GM12875 (cell line): Measurements from ENCODE around the gene SIN3A.
"Not testable (repeated sequence)": the region's sequence is repeated elsewhere in the genome, so short reads cannot be mapped to it uniquely, and the experiment has no call there.

Source experiments
- H3K4me3 ChIP-seq: one replicate; pipeline ENCODE4 v1.5.1; 2011; ENCODE audit warnings: low read depth, low read length, control low read depth
- TF ChIP-seq, protein P1 (sequence below): IDR thresholded peaks from 2 replicates; pipeline ENCODE4 v1.5.1; 2011; ENCODE audit warnings: low read depth, mild to moderate bottlenecking, control low read depth, inconsistent platforms, low read length, moderate library complexity, borderline replicate concordance; ENCODE audit not compliant: insufficient read depth

Gene SIN3A

DNA sequence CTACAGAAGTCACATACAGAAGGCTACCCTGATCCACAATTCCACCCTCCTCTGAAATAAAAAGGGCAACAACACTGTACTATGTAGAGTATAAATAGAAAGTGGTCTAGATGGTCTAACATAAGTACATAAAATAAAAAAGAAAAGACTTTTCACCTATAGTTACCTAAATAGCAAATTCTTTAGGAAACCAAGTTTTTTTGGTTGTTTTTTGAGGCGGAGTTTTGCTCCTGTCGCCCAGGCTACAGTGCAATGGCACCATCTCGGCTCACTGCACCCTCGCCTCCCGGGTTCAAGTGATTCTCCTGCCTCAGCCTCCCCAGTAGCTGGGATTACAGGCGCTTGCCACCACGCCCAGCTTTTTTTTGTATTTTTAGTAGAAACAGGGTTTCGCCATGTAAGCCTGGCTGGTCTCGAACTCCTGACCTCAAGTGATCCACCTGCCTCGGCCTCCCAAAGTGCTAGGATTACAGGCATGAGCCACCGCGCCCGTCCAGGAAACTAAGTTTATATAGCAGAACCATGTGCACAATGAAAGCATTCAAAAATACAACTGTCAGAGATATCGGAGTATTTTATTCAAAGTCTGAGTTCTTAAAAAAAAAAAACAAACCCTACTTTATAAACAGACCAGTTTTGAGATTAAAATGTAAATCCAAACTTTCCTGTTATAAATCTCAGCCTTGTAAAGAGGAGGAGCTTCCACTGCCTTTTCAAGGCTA is 1.7 kb downstream of the SIN3A start:
- TF ChIP-seq, protein P1, sequence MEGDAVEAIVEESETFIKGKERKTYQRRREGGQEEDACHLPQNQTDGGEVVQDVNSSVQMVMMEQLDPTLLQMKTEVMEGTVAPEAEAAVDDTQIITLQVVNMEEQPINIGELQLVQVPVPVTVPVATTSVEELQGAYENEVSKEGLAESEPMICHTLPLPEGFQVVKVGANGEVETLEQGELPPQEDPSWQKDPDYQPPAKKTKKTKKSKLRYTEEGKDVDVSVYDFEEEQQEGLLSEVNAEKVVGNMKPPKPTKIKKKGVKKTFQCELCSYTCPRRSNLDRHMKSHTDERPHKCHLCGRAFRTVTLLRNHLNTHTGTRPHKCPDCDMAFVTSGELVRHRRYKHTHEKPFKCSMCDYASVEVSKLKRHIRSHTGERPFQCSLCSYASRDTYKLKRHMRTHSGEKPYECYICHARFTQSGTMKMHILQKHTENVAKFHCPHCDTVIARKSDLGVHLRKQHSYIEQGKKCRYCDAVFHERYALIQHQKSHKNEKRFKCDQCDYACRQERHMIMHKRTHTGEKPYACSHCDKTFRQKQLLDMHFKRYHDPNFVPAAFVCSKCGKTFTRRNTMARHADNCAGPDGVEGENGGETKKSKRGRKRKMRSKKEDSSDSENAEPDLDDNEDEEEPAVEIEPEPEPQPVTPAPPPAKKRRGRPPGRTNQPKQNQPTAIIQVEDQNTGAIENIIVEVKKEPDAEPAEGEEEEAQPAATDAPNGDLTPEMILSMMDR = no peak
- H3K4me3 ChIP-seq = peak overlapping the region; percentile 85

DNA sequence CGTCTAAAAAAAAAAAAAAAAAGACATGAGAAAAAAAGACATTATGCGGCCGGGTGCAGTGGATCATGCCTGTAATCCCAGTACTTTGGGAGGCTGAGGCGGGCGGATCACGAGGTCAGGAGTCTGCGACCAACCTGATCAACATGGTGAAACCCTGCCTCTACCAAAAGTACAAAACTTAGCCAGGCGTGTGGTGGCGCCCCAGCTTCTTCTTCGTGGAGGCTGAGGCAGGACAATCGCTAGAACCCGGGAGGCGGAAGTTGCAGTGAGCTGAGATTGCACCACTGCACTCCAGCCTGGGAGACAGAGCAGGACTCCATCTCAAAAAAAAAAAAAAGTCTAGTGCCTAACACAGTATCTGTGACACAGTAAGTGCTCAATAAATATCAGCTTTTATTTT is 3.3 kb downstream of the SIN3A start:
- not testable (repeated sequence) for H3K4me3 ChIP-seq

GRCh38 chr15:75446151-75446550 is 5.3 kb downstream of the SIN3A start:
- H3K4me3 ChIP-seq = no peak overlapping the region
- TF ChIP-seq, protein P1 = no peak

GRCh38 chr15:75445324-75445723 is 6.2 kb downstream of the SIN3A start:
- H3K4me3 ChIP-seq = not testable (repeated sequence)

- not testable (repeated sequence) for H3K4me3 ChIP-seq
These were observed 7.5 kb downstream of the SIN3A start for GRCh38 chr15:75443972-75444453.

DNA sequence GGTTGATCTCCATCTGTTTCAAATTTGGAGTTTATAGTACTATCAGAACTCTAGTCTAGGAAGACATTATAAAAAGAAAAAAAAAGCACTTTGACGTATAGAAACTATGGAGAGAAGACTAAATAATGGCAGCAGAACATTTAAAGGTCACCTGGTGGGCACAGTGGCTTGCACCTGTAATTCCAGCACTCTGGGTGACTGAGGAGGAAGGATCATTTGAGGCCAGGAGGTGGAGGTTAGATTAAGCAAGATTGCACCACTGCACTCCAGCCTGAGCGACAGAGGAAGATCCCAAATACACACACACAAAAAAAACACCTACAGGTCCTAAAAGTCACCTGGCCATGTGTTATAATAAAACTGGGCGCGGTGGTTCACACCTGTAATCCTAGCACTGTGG is 13.8 kb downstream of the SIN3A start:
- TF ChIP-seq, protein P1 = no peak
- no peak overlapping the region for H3K4me3 ChIP-seq

DNA sequence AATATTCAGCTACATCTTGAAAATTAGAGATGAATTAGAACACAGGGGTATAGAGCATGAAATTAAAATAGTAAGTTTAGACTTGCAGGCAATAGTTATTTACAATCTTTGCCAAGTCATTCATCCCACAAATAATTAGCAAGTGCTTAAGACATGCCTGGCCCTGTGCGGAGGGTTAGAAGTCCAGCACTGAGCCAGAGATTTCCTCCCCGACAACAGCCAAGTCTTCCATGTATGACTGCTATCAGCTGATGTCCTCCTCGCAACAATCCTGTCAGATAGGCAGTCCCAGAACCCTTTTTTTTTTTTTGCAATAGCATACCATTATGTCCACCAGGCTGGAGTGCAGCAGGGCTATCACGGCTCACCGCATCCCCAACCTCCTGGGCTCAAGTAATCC is 14.6 kb downstream of the SIN3A start:
- no peak overlapping the region for H3K4me3 ChIP-seq
- TF ChIP-seq, protein P1 = no peak

DNA sequence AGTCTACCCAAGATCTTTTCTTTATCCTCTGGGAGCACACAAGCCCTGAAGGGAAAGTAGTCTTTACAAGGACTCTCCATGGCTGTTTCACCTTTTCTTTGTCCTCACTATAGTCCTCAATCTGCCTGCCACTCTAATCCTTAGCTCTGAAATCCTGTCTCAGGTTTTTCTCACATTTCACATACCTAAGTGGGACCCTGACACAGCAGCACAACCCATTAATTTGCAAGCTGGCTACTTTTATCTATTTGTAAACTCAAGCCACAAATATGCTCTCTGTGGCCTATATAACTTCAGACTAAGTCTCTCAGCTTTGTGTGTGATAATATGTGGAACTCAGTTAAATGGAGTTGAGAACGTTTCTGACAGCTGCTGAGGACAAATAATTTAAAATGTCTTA is 19.8 kb downstream of the SIN3A start:
- no peak overlapping the region for H3K4me3 ChIP-seq

More for the DNA sequence above, 19.8 kb downstream of the SIN3A start:
- TF ChIP-seq, protein P1 = no peak
